Lower leg skin (tissue), 4 donors: ENCODE results near the gene ARPC4. TPM values are rescaled to one million over a fixed set of nuclear protein-coding genes. Genes with fewer than 3 reads are reported as not detected.

Experiments
- DNase-seq, 2 donors: peaks; one replicate each; pipeline ENCODE4 v3.0.0-alpha.2; 2019; ENCODE audit warnings: low spot score in 2 of 2
- H3K4me3 ChIP-seq: fragments of 200-600 bp; sonication (generic); 2 replicates; pipeline ENCODE4 v1.5.1; 2017; ENCODE audit warnings: mild to moderate bottlenecking, low read depth; ENCODE audit not compliant: poor library complexity, severe bottlenecking
- POLR2A ChIP-seq, 2 donors: fragments of 450-650 bp; IDR thresholded peaks; one replicate each; pipeline ENCODE4 v1.6.1; 2016 to 2017; ENCODE audit warnings: antibody characterized with exemption in 2 of 2, mild to moderate bottlenecking in 1 of 2, moderate library complexity in 1 of 2
- WGBS, 2 donors: methylation state at CpG; one replicate each; pipeline ENCODE4 v1.1.5; 2018; 5-methylcytosine and 5-hydroxymethylcytosine counted together
- intact Hi-C: fragments of 100-400 bp; cut with DNase I; formaldehyde crosslinking; loops from one replicate; pipeline ENCODE4 v1.15.0; 2023; ENCODE audit warnings: low total_unique reads
- total RNA-seq, 4 donors: library from RNA; depleted of rRNA; stranded (reverse); fragments of >200 nt; gene quantifications; one replicate each; pipeline ENCODE4 v1.1.0, GENCODE V29; 2016
- TF ChIP-seq, protein P1 (sequence below), 3 donors: fragments of 450-650 bp; IDR thresholded peaks; one replicate each; pipeline ENCODE4 v1.5.1; 2016; ENCODE audit warnings: antibody characterized with exemption in 3 of 3, mild to moderate bottlenecking in 3 of 3, moderate library complexity in 2 of 3

The ARPC4 gene
- total RNA-seq, 4 donors from 2014 or later, result 89.6 to 151 (median 107) TPM

DNA sequence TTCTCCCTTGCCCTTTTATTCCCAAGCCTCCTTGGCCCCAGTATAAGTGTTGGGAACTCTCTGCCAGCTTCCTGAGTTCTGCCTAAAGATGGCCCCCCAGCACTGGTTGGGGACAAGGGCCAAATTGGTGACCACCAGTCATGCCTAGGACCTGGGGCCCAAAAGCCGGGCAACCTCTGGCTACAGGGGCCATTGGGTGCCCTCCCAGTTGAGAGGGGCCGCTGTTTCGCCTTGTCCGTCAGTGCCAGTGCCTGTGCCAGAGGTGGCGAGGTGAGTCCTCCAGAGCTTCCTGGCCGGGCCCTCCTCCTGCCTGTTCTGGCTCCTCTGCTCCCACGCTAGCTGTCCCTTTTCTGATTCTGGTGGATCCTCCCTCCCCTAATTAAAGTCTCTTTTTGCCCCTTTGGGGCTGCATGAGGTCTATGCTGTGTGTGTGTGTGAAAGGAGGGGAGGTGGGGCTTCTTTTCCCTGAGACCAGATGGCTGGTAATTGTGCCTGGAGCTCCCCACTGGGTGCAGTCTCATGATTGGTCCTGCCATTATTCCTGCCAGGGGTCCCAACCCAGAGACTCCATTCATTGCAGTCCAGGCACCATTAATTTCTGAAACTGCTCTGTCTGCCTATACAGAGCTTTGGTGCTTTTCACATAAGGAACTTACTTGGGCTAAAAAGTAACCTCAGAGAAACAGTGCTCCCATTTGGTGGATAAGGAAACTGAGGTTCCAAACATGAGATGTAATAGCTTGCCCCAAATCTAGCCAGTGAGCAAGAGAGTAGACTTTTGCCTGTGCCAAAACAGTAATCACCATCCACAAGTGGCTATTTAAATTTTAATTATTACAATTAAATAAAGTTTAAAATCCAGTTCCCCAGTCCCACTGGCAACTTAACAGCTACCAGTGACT lies 14.1 kb downstream of the ARPC4 start:
- no peak for DNase-seq
- no peak overlapping the region for H3K4me3 ChIP-seq
- intact Hi-C loops, result no loop called here
- WGBS, 2 donors, result 91 to 94% methylated on average over 7 of the region's 7 CpGs
- TF ChIP-seq, protein P1, sequence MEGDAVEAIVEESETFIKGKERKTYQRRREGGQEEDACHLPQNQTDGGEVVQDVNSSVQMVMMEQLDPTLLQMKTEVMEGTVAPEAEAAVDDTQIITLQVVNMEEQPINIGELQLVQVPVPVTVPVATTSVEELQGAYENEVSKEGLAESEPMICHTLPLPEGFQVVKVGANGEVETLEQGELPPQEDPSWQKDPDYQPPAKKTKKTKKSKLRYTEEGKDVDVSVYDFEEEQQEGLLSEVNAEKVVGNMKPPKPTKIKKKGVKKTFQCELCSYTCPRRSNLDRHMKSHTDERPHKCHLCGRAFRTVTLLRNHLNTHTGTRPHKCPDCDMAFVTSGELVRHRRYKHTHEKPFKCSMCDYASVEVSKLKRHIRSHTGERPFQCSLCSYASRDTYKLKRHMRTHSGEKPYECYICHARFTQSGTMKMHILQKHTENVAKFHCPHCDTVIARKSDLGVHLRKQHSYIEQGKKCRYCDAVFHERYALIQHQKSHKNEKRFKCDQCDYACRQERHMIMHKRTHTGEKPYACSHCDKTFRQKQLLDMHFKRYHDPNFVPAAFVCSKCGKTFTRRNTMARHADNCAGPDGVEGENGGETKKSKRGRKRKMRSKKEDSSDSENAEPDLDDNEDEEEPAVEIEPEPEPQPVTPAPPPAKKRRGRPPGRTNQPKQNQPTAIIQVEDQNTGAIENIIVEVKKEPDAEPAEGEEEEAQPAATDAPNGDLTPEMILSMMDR (IDR thresholded peaks at IDR 0.05), result no peak
- TF ChIP-seq POLR2A (IDR thresholded peaks at IDR 0.05), result no peak

DNA sequence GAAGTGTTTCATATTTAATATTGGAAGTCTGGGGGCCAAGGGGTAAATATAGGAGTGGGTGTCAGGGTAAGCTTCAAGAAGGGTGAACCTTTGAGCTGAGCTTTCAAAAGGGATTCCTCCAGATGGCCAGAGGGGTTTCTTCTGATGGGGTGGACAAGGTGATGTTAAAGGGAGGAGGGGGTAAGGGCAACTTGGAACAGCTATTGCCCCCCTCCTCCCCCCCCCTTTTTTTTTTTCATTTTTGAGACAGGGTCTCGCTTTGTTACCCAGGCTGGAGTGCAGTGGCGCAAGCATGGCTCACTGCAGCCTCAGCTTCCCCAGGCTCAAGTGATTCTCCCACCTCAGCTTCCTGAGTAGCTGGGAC lies 15.1 kb downstream of the ARPC4 start:
- no peak for DNase-seq
- intact Hi-C loops, result no loop called here
- WGBS, 2 donors, result 83 to 95% methylated on average over 2 of the region's 2 CpGs
- TF ChIP-seq POLR2A (IDR thresholded peaks at IDR 0.05), result no peak
- TF ChIP-seq, protein P1 (IDR thresholded peaks at IDR 0.05), result no peak
- H3K4me3 ChIP-seq, result no peak overlapping the region

DNA sequence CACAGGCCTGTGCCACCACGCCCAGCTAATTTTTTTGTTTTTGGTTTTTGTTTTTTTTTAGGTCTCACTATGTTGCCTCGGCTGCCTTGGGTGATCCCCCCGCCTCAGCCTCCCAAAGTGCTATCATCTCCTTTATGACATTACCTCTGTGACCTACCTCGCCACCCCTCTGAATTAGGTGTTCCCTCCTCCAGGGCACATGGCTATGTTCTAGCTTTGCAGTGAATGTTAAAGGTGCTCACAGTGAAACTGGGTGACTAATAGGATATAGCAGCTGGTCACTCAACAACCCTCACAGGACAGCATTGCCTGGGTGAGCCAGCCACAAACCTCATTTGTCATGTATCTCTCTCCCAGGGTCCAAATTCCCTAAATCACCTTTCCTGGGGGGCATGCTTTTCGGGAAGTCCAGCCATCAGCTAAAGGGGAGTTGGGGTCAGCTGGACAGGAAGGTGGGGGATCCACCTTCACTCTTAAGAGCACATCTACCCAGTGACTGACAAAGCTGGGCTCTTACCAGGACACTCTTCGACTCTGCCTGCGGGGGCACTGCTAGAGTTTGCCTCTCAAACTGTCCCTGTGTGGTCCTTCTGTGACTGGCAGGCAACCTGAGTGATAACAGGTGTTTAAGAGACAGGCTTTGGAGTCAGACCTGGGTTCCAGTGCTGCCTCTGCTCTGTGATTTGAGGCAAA lies 15.6 kb downstream of the ARPC4 start:
- DNase-seq, result no peak
- 72 to 78% methylated on average over 7 of the region's 7 CpGs for WGBS, 2 donors
- intact Hi-C loops, result no loop called here
- TF ChIP-seq, protein P1 (IDR thresholded peaks at IDR 0.05), result no peak
- no peak for TF ChIP-seq POLR2A (IDR thresholded peaks at IDR 0.05)
- H3K4me3 ChIP-seq, result no peak overlapping the region

DNA sequence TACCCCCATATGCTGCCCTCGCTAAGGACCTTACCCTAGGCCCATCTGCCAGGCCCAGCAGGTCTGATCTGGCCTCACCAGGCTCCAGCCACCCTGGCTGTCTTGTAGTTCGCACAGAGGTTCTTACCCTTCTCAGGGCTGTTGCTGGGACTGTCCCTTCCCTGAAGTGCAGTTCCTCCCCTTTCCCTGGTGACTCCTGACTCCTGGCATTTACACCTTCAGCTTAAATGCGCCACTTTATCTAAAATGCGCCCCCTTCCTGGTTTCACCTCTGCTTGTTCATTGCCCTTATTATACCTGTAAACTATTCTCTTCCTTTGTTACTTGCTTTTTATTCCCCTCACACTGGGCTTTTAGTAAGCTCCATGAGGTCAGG lies 16.3 kb downstream of the ARPC4 start:
- intact Hi-C loops, result no loop called here
- no peak for DNase-seq
- H3K4me3 ChIP-seq, result no peak overlapping the region
- WGBS, 2 donors, result 63 to 66% methylated on average over 4 of the region's 4 CpGs
- TF ChIP-seq POLR2A (IDR thresholded peaks at IDR 0.05), result no peak
- TF ChIP-seq, protein P1 (IDR thresholded peaks at IDR 0.05), result no peak

DNA sequence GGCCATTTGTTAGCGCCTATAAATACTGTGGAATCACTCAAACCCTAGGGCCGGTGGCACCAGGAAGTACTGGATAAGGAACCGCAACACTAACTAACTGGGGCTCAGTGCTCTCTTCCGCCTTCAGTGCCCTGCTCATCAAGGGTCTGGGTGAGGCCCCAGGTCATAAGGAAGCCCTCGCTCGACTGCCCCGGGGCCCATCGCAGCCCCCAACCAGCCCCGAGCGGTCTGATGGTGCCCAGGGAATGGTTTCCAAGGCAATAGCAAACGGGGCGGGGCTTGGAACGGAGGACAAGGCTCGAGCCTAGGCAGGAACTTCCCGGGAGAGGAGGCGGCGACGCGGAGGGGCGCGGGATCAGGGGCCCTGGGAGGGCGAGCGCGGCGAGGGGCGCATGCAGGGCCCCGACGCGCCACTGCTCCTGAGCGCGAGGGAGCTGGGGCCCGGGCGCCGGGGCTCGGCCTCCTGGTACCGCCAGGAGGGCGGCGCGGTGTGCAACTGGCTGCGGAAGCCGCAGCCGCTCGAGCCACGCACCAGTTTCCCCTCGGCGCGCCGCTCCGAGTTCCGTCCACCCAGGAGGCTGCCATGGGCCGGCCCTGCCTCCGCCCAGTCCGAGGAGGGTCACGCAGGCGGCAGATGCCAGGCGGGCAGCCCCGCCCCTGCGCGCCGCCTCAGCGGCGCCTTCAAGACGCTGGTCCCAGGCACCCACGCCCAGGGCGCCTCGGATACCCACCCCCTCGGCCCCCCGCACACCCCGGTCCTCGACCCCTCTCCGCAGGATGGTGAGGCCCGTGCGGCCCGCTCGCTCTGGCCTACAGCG lies 16.9 kb downstream of the ARPC4 start, which contains the start of gene TTLL3:
TSS of gene TTLL3 (plus strand) at position 648 of the 818 bp plus-strand sequence. CDS start 400 bp downstream, outside the sequence.
- peak within 1 kb of the TSS; percentile 48 for H3K4me3 ChIP-seq
- TF ChIP-seq, protein P1 (IDR thresholded peaks at IDR 0.05), result no peak
- no peak for TF ChIP-seq POLR2A (IDR thresholded peaks at IDR 0.05)
- 1% methylated on average over 39 to 45 of the region's 76 CpGs for WGBS, 2 donors
- intact Hi-C loops, result no loop called here
- peak; percentile 72 to 95 for DNase-seq
